HepG2 (cell line): ENCODE data around the gene SARS2. TPM values are rescaled to one million over a fixed set of nuclear protein-coding genes. Genes with fewer than 3 reads are reported as not detected.

Experiments used
- ARNT2 ChIP-seq: sonication (generic); formaldehyde crosslinking; IDR thresholded peaks from 2 replicates; pipeline ENCODE4 v1.8.0; 2022; ENCODE audit warnings: mild to moderate bottlenecking, low read depth, missing genetic modification reagents, moderate library complexity
- CENPBD1 ChIP-seq: sonication (generic); formaldehyde crosslinking; IDR thresholded peaks from 2 replicates; pipeline ENCODE4 v1.8.0; 2022; ENCODE audit warnings: missing genetic modification reagents, low read depth, mild to moderate bottlenecking, borderline replicate concordance
- EEA1 ChIP-seq: sonication (generic); formaldehyde crosslinking; IDR thresholded peaks from 2 replicates; pipeline ENCODE4 v1.5.1; 2020; ENCODE audit warnings: mild to moderate bottlenecking, missing genetic modification reagents, borderline replicate concordance
- FOXP4 ChIP-seq: sonication (generic); formaldehyde crosslinking; IDR thresholded peaks from 2 replicates; pipeline ENCODE4 v1.4.0; 2020; ENCODE audit warnings: missing genetic modification reagents
- IRF2 ChIP-seq: IDR thresholded peaks from 2 replicates; pipeline ENCODE4 v1.6.1; 2018; ENCODE audit warnings: missing genetic modification reagents, missing compliant biosample characterization
- PRPF4 ChIP-seq: fragments of 200-400 bp; formaldehyde crosslinking; IDR thresholded peaks from 2 replicates; pipeline ENCODE4 v1.6.1; 2016; ENCODE audit warnings: low read length, low read depth; ENCODE audit not compliant: poor library complexity, severe bottlenecking
- SMARCE1 ChIP-seq: fragments of 450-650 bp; IDR thresholded peaks from 2 replicates; pipeline ENCODE4 v1.6.1; 2017; ENCODE audit warnings: borderline replicate concordance
- SUZ12 ChIP-seq: fragments of 150-350 bp; IDR thresholded peaks from 2 replicates; pipeline ENCODE4 v1.6.1; 2014; ENCODE audit warnings: low read depth, low read length
- ZBTB3 ChIP-seq: sonication (generic); formaldehyde crosslinking; IDR thresholded peaks from 2 replicates; pipeline ENCODE4 v1.4.0; 2020; ENCODE audit warnings: low read depth, mild to moderate bottlenecking, moderate library complexity, missing genetic modification reagents, borderline replicate concordance
- ZBTB7A ChIP-seq: sonication (generic); formaldehyde crosslinking; IDR thresholded peaks from 2 replicates; pipeline ENCODE4 v1.8.0; 2022; ENCODE audit warnings: mild to moderate bottlenecking, missing genetic modification reagents
- ZHX1 ChIP-seq: sonication (generic); formaldehyde crosslinking; IDR thresholded peaks from 2 replicates; pipeline ENCODE4 v1.8.1; 2022; ENCODE audit warnings: low read depth, mild to moderate bottlenecking, missing genetic modification reagents
- ZNF646 ChIP-seq: sonication (generic); formaldehyde crosslinking; IDR thresholded peaks from 2 replicates; pipeline ENCODE4 v1.9.0; 2021; ENCODE audit warnings: mild to moderate bottlenecking, missing genetic modification reagents
- ZNF7 ChIP-seq: IDR thresholded peaks from 2 replicates; pipeline ENCODE4 v1.6.1; 2016; ENCODE audit warnings: missing biosample characterization, missing genetic modification reagents
- ZNF740 ChIP-seq: sonication (generic); formaldehyde crosslinking; IDR thresholded peaks from 2 replicates; pipeline ENCODE4 v1.4.0; 2020; ENCODE audit warnings: missing genetic modification reagents
- ZNF749 ChIP-seq: sonication (generic); formaldehyde crosslinking; IDR thresholded peaks from 2 replicates; pipeline ENCODE4 v1.8.0; 2022; ENCODE audit warnings: mild to moderate bottlenecking, missing genetic modification reagents, moderate library complexity, borderline replicate concordance
- ZNF883 ChIP-seq: sonication (generic); formaldehyde crosslinking; IDR thresholded peaks from 2 replicates; pipeline ENCODE4 v1.5.1; 2020; ENCODE audit warnings: mild to moderate bottlenecking, missing genetic modification reagents; ENCODE audit errors: not compliant biosample characterization
- polyA plus RNA-seq, 8 experiments: library from polyadenylated mRNA; depleted of rRNA in 3 of 8; stranded (reverse) in 7 of 8; unstranded in 1 of 8; fragments of >200 nt; fragmentation: Illumina TruSeq in 4 of 8; extraction: Trizol in 4 of 8; gene quantifications; 2 replicates each; pipeline versions ENCODE4 v1.2.1 to v1.2.3, GENCODE V29; 2011 to 2016; ENCODE audit warnings: low read depth in 4 of 8, missing spikeins in 1 of 8, mixed read lengths in 1 of 8; ENCODE audit not compliant: insufficient read depth in 1 of 8
- total RNA-seq, 5 experiments: library from RNA; depleted of rRNA; stranded (reverse); fragments of >200 nt; fragmentation: Illumina TruSeq; extraction: Trizol; gene quantifications; 2 replicates each; pipeline ENCODE4 v1.2.3, GENCODE V29; 2016; ENCODE audit warnings: low read depth in 1 of 5

Gene SARS2
- total and polyA plus RNA-seq, 2 of the 13 experiments (the other 11 are each of a cell fraction or from before 2014, with no cell fraction given): 40.0 to 48.6 TPM

GRCh38 chr19:38930776-38931520 lies 385 bp upstream of the SARS2 start, which contains the start of gene MRPS12 (continued):
- TF ChIP-seq ZBTB3 (no peak), SMARCE1 (no peak), CENPBD1 (CRISPR knock-in tag) (no peak), EEA1 (CRISPR knock-in tag) (0 out of 2 replicates have a peak, but pooled peaks have one; percentile 15), SUZ12 (no peak), ZHX1 (CRISPR knock-in tag) (no peak), IRF2 (CRISPR knock-in tag) (peak; percentile 12; the same call in 1 of the 2 replicates), ZNF7 (no peak), ZNF740 (no peak), ZBTB7A (no peak), ZNF749 (no peak), ZNF883 (CRISPR knock-in tag) (no peak), PRPF4 (no peak), FOXP4 (CRISPR knock-in tag) (no peak), ARNT2 (CRISPR knock-in tag) (0 out of 2 replicates have a peak, but pooled peaks have one; percentile 19), ZNF646 (no peak)
